GM12891 (cell line): ENCODE results near the gene CD248.

Source experiments
- PAX5 ChIP-seq: IDR thresholded peaks from 2 replicates; pipeline ENCODE4 v1.6.1; 2011; ENCODE audit warnings: low read length, moderate library complexity, mild to moderate bottlenecking; ENCODE audit not compliant: insufficient read depth, severe bottlenecking
- POLR2A ChIP-seq: IDR thresholded peaks from 2 replicates; pipeline ENCODE4 v1.6.1; 2011; ENCODE audit warnings: low read depth, low read length, control low read depth
- POLR2AphosphoS5 ChIP-seq: IDR thresholded peaks from 2 replicates; pipeline ENCODE4 v1.6.1; 2011; ENCODE audit warnings: low read depth, low read length, control low read depth
- POU2F2 ChIP-seq: IDR thresholded peaks from 2 replicates; pipeline ENCODE4 v1.6.1; 2011; ENCODE audit warnings: low read depth, mild to moderate bottlenecking, control low read depth, low read length, moderate library complexity
- SPI1 ChIP-seq: IDR thresholded peaks from 2 replicates; pipeline ENCODE4 v1.6.1; 2011; ENCODE audit warnings: low read depth, low read length, control low read depth
- TAF1 ChIP-seq: IDR thresholded peaks from 2 replicates; pipeline ENCODE4 v1.6.1; 2011; ENCODE audit warnings: low read depth, low read length, control low read depth

DNA sequence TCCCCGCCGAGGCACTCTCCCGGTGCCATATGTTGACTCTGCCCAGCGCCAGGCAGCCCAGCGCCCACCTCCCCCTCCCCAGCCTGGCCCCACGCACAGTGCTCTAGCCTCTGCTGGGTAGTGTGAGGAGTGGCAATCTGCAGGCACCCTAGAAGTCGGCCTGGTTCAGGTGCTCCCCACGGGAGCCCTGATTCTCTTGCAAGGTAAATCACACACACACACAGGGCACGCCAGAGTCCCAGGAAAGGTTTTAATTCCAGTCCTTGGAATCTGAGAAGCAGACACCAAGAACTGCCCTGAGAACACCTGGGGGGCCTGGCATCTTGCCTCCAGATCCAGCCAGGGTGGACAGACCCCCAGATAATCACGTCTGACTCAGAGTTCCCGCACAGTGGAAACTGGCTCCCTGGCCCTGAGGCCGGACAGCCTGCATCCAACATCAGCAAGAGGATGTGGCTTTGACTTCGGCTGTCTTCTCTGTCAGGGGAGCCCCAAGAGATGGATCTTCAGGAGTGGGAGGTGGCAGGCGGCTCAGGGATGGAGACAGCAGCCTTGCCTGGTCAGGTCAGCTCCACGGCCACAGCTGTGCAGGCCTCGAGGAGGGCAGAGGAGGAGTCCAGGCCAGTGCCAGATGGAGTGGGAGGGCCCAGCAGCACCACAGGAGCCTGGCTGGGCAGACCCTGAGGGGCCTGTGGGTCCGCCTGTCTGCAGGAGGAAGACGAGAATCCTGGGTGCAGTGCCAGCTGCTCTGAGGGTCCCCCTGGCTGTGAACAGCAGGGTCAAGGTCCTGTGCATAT is 20.5 kb upstream of the CD248 start:
- no peak for TF ChIP-seq POLR2AphosphoS5
- no peak for TF ChIP-seq POLR2A
- no peak for TF ChIP-seq TAF1
- no peak for TF ChIP-seq PAX5
- TF ChIP-seq SPI1 = no peak
- TF ChIP-seq POU2F2 = no peak
